ENCODE results near the gene GRID1. TPM values are rescaled to one million over a fixed set of nuclear protein-coding genes. Genes with fewer than 3 reads are reported as not detected.

Gene GRID1
- total RNA-seq, 2 donors from 2014 or later = 0.37 to 0.67 TPM

DNA sequence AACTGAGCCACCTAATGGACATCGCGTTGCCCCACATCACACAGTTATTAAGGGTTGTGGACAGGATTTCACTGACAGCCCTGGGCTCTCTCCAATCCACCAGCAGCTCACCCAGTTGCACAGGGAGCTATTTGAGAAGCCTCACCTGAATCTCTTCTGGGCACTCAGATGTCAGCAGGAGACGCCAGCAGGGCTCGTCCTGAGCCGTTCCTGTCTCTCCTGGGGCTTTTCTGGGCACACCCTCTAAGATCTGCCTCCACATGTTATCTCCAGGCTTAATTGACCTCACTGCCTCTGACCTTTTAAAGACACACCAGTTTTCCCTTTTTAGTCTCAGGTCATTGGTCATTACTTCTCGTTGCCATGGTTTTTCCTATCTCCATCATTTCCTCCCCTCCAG is 63.0 kb downstream of the GRID1 start:
- no peak overlapping the region for H3K27ac ChIP-seq
- H3K36me3 ChIP-seq = no peaks in the 10 kb centered on the region
- no peak for DNase-seq (ENCODE audit: low spot score)
- H3K27me3 ChIP-seq = no peaks in the 10 kb centered on the region
- H3K9me3 ChIP-seq = no peaks in the 10 kb centered on the region
- TF ChIP-seq, protein P1, sequence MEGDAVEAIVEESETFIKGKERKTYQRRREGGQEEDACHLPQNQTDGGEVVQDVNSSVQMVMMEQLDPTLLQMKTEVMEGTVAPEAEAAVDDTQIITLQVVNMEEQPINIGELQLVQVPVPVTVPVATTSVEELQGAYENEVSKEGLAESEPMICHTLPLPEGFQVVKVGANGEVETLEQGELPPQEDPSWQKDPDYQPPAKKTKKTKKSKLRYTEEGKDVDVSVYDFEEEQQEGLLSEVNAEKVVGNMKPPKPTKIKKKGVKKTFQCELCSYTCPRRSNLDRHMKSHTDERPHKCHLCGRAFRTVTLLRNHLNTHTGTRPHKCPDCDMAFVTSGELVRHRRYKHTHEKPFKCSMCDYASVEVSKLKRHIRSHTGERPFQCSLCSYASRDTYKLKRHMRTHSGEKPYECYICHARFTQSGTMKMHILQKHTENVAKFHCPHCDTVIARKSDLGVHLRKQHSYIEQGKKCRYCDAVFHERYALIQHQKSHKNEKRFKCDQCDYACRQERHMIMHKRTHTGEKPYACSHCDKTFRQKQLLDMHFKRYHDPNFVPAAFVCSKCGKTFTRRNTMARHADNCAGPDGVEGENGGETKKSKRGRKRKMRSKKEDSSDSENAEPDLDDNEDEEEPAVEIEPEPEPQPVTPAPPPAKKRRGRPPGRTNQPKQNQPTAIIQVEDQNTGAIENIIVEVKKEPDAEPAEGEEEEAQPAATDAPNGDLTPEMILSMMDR (IDR thresholded peaks at IDR 0.05) = no peak
- no peaks in the 10 kb centered on the region for H3K4me1 ChIP-seq
- no peak overlapping the region for H3K4me3 ChIP-seq

DNA sequence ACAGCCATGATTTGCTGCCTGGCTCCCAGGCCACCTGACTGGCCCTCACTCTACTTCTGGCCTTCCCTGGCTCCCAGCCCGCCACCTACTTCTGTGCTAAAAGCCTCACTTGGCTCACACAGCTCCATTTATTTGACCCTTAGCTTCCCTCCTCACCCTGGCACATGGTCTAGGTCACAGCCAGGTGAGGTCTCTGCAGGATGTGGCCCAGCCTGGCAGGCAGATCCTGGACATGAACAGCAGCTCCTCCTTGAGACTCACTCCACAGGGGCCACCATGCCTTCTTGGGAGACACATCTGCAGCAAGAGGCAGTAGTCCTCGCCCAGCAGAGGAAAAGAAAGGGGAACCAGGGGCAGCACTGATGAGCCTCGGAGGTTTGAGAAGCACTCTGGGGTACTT is 64.6 kb downstream of the GRID1 start:
- no peak overlapping the region for H3K27ac ChIP-seq
- no peaks in the 10 kb centered on the region for H3K9me3 ChIP-seq
- H3K4me3 ChIP-seq = no peak overlapping the region
- TF ChIP-seq, protein P1 (IDR thresholded peaks at IDR 0.05) = no peak
- H3K36me3 ChIP-seq = no peaks in the 10 kb centered on the region
- H3K27me3 ChIP-seq = no peaks in the 10 kb centered on the region
- no peak for DNase-seq (ENCODE audit: low spot score)
- no peaks in the 10 kb centered on the region for H3K4me1 ChIP-seq

DNA sequence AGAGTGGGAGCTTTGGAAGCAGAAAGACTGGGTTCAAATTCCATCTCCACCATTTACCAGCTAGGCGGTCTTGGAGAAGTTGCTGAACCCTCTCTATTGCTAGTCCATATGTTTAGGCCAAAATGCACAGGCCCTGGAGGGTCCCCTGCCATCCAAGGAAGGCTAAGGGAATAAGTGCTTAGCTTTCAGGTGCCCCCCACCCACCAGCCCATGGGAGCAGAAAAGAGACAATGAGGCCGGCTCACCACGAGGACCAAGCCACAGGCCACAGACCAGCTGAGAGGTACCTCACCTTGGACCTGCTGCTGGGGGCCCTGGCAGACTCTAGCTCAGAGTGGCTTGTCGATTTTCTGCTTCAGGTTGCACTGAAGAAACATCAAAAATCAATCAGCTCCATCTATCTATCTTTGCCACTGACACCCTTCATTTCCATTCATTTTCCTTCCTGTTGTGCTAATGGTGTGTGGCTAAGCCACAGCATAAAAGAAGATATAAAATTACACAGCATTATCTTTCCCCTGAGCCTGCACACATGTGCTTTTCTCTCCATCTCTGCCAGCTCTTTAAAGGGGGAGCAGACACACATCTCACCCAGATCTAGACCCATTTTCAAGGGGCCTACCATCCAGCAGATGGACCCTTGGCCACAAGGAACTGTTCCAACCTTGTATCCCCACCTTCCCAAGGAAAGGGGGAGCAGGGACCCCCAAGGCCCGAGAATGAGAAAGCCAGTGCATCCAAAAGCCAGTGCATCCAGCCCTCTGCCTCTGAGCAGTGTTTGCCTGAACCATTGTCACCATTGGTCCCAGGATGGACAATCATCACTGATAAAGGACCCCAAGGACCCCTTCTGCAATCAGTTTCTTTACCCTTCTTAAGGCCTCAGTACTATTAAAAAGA is 65.4 kb downstream of the GRID1 start:
- Histone ChIP-seq H3K4me3 (no peak overlapping the region), H3K4me1 (no peaks in the 10 kb centered on the region), H3K27me3 (no peaks in the 10 kb centered on the region), H3K9me3 (no peaks in the 10 kb centered on the region), H3K27ac (no peak overlapping the region), H3K36me3 (no peaks in the 10 kb centered on the region)
- TF ChIP-seq, protein P1 (IDR thresholded peaks at IDR 0.05) = no peak
- DNase-seq (ENCODE audit: low spot score) = no peak

DNA sequence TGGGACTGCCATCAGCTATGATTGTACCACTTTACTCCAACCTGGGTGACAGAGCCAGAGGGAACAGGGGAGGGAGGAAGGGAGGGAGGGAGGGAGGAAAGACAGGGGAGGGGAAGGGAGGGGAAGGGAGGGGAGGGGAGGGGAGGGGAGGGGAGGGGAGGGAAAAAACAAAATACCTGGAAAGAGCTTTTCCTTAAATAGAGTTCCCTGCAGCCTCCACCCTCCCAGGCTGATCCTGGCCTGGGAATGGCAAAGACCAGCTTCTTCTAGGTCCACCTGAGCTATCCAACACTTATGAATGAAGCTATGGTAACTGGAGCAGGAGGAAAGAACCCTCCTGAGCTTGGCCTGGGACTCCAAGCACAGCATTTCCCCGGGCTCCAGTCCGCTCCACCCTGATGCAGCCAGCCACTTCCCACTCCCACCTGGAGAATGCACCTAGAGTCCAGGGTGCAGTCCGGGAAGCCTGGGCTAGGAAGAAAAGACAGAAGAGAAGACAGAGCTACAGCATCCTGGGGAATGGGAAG is 66.1 kb downstream of the GRID1 start:
- TF ChIP-seq, protein P1 (IDR thresholded peaks at IDR 0.05) = no peak
- Histone ChIP-seq H3K4me3 (no peak overlapping the region), H3K9me3 (no peaks in the 10 kb centered on the region), H3K27ac (no peak overlapping the region), H3K36me3 (no peaks in the 10 kb centered on the region), H3K4me1 (no peaks in the 10 kb centered on the region), H3K27me3 (no peaks in the 10 kb centered on the region)
- DNase-seq (ENCODE audit: low spot score) = no peak

DNA sequence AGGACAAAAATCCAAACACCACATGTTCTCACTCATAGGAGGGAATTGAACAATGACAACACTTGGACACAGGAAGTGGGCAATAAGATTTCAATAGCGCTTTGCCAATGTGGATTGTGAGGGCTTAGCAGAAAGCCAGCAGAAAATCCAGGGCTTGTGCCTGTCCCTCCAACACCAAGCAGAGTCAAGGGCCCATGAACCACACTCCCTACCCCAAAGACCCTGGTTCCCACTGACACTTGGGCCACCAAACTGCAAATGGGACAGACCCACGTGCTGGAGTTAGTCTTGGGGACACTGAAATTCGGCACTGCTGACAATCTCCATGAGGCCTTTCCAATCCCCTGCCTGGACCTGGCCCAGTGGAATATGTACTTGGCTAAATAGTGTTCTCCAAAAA is 67.0 kb downstream of the GRID1 start:
- Histone ChIP-seq H3K27me3 (no peaks in the 10 kb centered on the region), H3K4me3 (no peak overlapping the region), H3K27ac (no peak overlapping the region), H3K4me1 (no peaks in the 10 kb centered on the region), H3K36me3 (no peaks in the 10 kb centered on the region), H3K9me3 (no peaks in the 10 kb centered on the region)
- TF ChIP-seq, protein P1 (IDR thresholded peaks at IDR 0.05) = no peak
- no peak for DNase-seq (ENCODE audit: low spot score)
